ENCODE measurements around the gene BAZ2B.

DNA sequence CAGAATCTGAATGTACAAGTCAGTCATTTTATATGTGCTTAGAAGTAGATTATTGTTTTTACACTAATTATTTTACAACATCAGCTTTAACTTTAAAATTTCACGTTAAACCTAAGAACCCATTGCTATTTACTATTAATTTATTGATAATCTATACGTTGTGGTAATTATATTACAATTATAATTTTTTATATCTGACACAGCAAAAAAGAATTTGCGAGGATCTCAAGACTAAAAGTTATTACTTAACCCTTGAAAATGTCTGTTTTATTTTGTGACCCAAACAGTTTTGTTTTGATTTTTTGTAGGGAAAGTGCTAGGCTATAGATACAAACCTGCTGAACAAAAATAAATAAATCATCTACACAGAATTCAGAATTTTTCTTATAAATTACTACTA lies 30.3 kb downstream of the BAZ2B start:
- TF ChIP-seq, protein P1, sequence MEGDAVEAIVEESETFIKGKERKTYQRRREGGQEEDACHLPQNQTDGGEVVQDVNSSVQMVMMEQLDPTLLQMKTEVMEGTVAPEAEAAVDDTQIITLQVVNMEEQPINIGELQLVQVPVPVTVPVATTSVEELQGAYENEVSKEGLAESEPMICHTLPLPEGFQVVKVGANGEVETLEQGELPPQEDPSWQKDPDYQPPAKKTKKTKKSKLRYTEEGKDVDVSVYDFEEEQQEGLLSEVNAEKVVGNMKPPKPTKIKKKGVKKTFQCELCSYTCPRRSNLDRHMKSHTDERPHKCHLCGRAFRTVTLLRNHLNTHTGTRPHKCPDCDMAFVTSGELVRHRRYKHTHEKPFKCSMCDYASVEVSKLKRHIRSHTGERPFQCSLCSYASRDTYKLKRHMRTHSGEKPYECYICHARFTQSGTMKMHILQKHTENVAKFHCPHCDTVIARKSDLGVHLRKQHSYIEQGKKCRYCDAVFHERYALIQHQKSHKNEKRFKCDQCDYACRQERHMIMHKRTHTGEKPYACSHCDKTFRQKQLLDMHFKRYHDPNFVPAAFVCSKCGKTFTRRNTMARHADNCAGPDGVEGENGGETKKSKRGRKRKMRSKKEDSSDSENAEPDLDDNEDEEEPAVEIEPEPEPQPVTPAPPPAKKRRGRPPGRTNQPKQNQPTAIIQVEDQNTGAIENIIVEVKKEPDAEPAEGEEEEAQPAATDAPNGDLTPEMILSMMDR (IDR thresholded peaks at IDR 0.05; ENCODE audit: low read length) = no peak
- TF ChIP-seq EZH2 (optimal IDR thresholded peaks at IDR 0.05; ENCODE audit: low read depth, low read length) = no peak
- TF ChIP-seq EZH2phosphoT487 (IDR thresholded peaks at IDR 0.05; ENCODE audit: low read length) = no peak

All from MM.1S (cell line).